ENCODE results near the gene MACROD2. TPM values are rescaled to one million over a fixed set of nuclear protein-coding genes. Genes with fewer than 3 reads are reported as not detected.

Gene MACROD2
- total RNA-seq, 1 donor from 2014 or later: 0.23 TPM

GRCh38 chr20:15033891-15034290 lies 1038.6 kb downstream of the MACROD2 start:
- no peak overlapping the region for H3K4me3 ChIP-seq (ENCODE audit: low read depth, low read length)
- no peak for TF ChIP-seq CTCF (conservative IDR thresholded peaks at IDR 0.05; ENCODE audit: low read depth, low read length)
- DNase-seq (ENCODE audit: low read depth): no peak

GRCh38 chr20:15036948-15037347 lies 1041.6 kb downstream of the MACROD2 start:
- DNase-seq (ENCODE audit: low read depth): no peak
- H3K4me3 ChIP-seq (ENCODE audit: low read depth, low read length): no peak overlapping the region
- no peak for TF ChIP-seq CTCF (conservative IDR thresholded peaks at IDR 0.05; ENCODE audit: low read depth, low read length)

GRCh38 chr20:15039088-15039752 lies 1043.9 kb downstream of the MACROD2 start:
- peak; percentile 25 for DNase-seq (ENCODE audit: low read depth)

GRCh38 chr20:15042723-15043122 lies 1047.4 kb downstream of the MACROD2 start:
- H3K4me3 ChIP-seq (ENCODE audit: low read depth, low read length): no peak overlapping the region
- DNase-seq (ENCODE audit: low read depth): no peak
- no peak for TF ChIP-seq CTCF (conservative IDR thresholded peaks at IDR 0.05; ENCODE audit: low read depth, low read length)

More at GRCh38 chr20:15039088-15039752, 1043.9 kb downstream of the MACROD2 start:
- H3K4me3 ChIP-seq (ENCODE audit: low read depth, low read length): no peak overlapping the region
- no peak for TF ChIP-seq CTCF (conservative IDR thresholded peaks at IDR 0.05; ENCODE audit: low read depth, low read length)

- TF ChIP-seq CTCF (conservative IDR thresholded peaks at IDR 0.05; ENCODE audit: low read depth, low read length): no peak
- H3K4me3 ChIP-seq (ENCODE audit: low read depth, low read length): no peak overlapping the region
- no peak for DNase-seq (ENCODE audit: low read depth)
Observed at GRCh38 chr20:15045246-15045645, 1049.9 kb downstream of the MACROD2 start.

- no peak overlapping the region for H3K4me3 ChIP-seq (ENCODE audit: low read depth, low read length)
- no peak for TF ChIP-seq CTCF (conservative IDR thresholded peaks at IDR 0.05; ENCODE audit: low read depth, low read length)
- no peak for DNase-seq (ENCODE audit: low read depth)
Observed at GRCh38 chr20:15047042-15047441, 1051.7 kb downstream of the MACROD2 start.

GRCh38 chr20:15047601-15048000 lies 1052.3 kb downstream of the MACROD2 start:
- no peak for DNase-seq (ENCODE audit: low read depth)
- H3K4me3 ChIP-seq (ENCODE audit: low read depth, low read length): no peak overlapping the region
- no peak for TF ChIP-seq CTCF (conservative IDR thresholded peaks at IDR 0.05; ENCODE audit: low read depth, low read length)

All from epithelial cell of proximal tubule (primary cell).